H1 (cell line): ENCODE data around the gene AGAP3.

Source experiments
- ATF3 ChIP-seq: IDR thresholded peaks from 2 replicates; pipeline ENCODE4 v1.6.1; 2011; ENCODE audit warnings: low read depth, mild to moderate bottlenecking, low read length; ENCODE audit not compliant: insufficient read depth
- CEBPB ChIP-seq: IDR thresholded peaks from 2 replicates; pipeline ENCODE4 v1.6.1; 2012; ENCODE audit warnings: low read depth, low read length
- CTCF ChIP-seq, 3 experiments: IDR thresholded peaks; 1 replicate in 2 of 3; 2 replicates in 1 of 3; pipeline versions ENCODE4 v1.5.1 to v1.6.1; 2011; ENCODE audit warnings: low read length in 3 of 3, mild to moderate bottlenecking in 3 of 3, inconsistent platforms in 2 of 3, low read depth in 1 of 3, moderate library complexity in 1 of 3; ENCODE audit not compliant: insufficient read depth in 1 of 3; ENCODE audit errors: control extremely low read depth in 1 of 3
- EP300 ChIP-seq, 2 experiments: IDR thresholded peaks; 1 replicate in 1 of 2; 2 replicates in 1 of 2; pipeline ENCODE4 v1.6.1; 2011 to 2012; ENCODE audit warnings: low read depth in 2 of 2, low read length in 2 of 2, mild to moderate bottlenecking in 2 of 2, borderline replicate concordance in 1 of 2, inconsistent platforms in 1 of 2, moderate library complexity in 1 of 2
- JUN ChIP-seq: IDR thresholded peaks from 2 replicates; pipeline ENCODE4 v1.6.1; 2011; ENCODE audit warnings: low read depth, mild to moderate bottlenecking, improper control_type of control experiment, low read length
- JUND ChIP-seq: IDR thresholded peaks from 2 replicates; pipeline ENCODE4 v1.6.1; 2011; ENCODE audit warnings: mild to moderate bottlenecking, improper control_type of control experiment, low read length
- POLR2AphosphoS5 ChIP-seq: IDR thresholded peaks from 2 replicates; pipeline ENCODE4 v1.6.1; 2011; ENCODE audit warnings: low read depth, low read length
- POU5F1 ChIP-seq: IDR thresholded peaks from 2 replicates; pipeline ENCODE4 v1.6.1; 2011; ENCODE audit warnings: low read depth, mild to moderate bottlenecking, low read length, moderate library complexity
- RAD21 ChIP-seq, 2 experiments: IDR thresholded peaks in 1 of 2; conservative IDR thresholded peaks in 1 of 2; 2 replicates each; pipeline ENCODE4 v1.6.1; 2011; ENCODE audit warnings: low read depth in 2 of 2, low read length in 2 of 2, improper control_type of control experiment in 1 of 2, inconsistent platforms in 1 of 2, mild to moderate bottlenecking in 1 of 2, moderate library complexity in 1 of 2
- RFX5 ChIP-seq: IDR thresholded peaks from 2 replicates; pipeline ENCODE4 v1.6.1; 2011; ENCODE audit warnings: low read depth, low read length, improper control_type of control experiment, borderline replicate concordance
- SIX5 ChIP-seq: IDR thresholded peaks from 2 replicates; pipeline ENCODE4 v1.6.1; 2011; ENCODE audit warnings: mild to moderate bottlenecking, low read depth, low read length
- TEAD4 ChIP-seq: IDR thresholded peaks from 2 replicates; pipeline ENCODE4 v1.6.1; 2012; ENCODE audit warnings: low read depth, low read length, inconsistent platforms, mixed read lengths

GRCh38 chr7:151119055-151119415 lies 32.8 kb downstream of the AGAP3 start:
- TF ChIP-seq POU5F1 (no peak), EP300 (IDR thresholded peaks at IDR 0.05; ENCODE audit: borderline replicate concordance in 1 of 2, low read depth in 2 of 2, low read length in 2 of 2) (no peak), POLR2AphosphoS5 (no peak), CTCF (IDR thresholded peaks at IDR 0.05; ENCODE audit: control extremely low read depth in 1 of 3, insufficient read depth in 1 of 3, low read depth in 1 of 3, low read length in 3 of 3) (no peak), RAD21 (IDR thresholded peaks at IDR 0.05 in 1 of 2, conservative IDR thresholded peaks at IDR 0.05 in 1 of 2; ENCODE audit: low read depth in 2 of 2, low read length in 2 of 2) (no peak), SIX5 (no peak), ATF3 (no peak), CEBPB (no peak), RFX5 (no peak), JUN (no peak), TEAD4 (no peak), JUND (no peak)
